GM12891 (cell line): ENCODE results near the gene NRP1.
"Not testable (repeated sequence)": the region's sequence is repeated elsewhere in the genome, so short reads cannot be mapped to it uniquely, and the experiment has no call there.

Experiments
- DNase-seq: peaks from one replicate; pipeline ENCODE4 v3.0.0; 2011; ENCODE audit warnings: low spot score; ENCODE audit not compliant: insufficient read length
- FAIRE-seq: peaks from 2 replicates; lab custom pipeline; 2011; peaks lifted over from hg19 to GRCh38; lab: Jason Lieb, UNC
- PAX5 ChIP-seq: IDR thresholded peaks from 2 replicates; pipeline ENCODE4 v1.6.1; 2011; ENCODE audit warnings: low read length, moderate library complexity, mild to moderate bottlenecking; ENCODE audit not compliant: insufficient read depth, severe bottlenecking
- POLR2A ChIP-seq: IDR thresholded peaks from 2 replicates; pipeline ENCODE4 v1.6.1; 2011; ENCODE audit warnings: low read depth, low read length, control low read depth
- POLR2AphosphoS5 ChIP-seq: IDR thresholded peaks from 2 replicates; pipeline ENCODE4 v1.6.1; 2011; ENCODE audit warnings: low read depth, low read length, control low read depth
- POU2F2 ChIP-seq: IDR thresholded peaks from 2 replicates; pipeline ENCODE4 v1.6.1; 2011; ENCODE audit warnings: low read depth, mild to moderate bottlenecking, control low read depth, low read length, moderate library complexity
- SPI1 ChIP-seq: IDR thresholded peaks from 2 replicates; pipeline ENCODE4 v1.6.1; 2011; ENCODE audit warnings: low read depth, low read length, control low read depth
- TAF1 ChIP-seq: IDR thresholded peaks from 2 replicates; pipeline ENCODE4 v1.6.1; 2011; ENCODE audit warnings: low read depth, low read length, control low read depth

Gene NRP1

GRCh38 chr10:33229252-33229948, 105.1 kb downstream of the NRP1 start:
- no peak for TF ChIP-seq SPI1
- TF ChIP-seq POLR2AphosphoS5: no peak
- TF ChIP-seq POU2F2: no peak
- TF ChIP-seq POLR2A: no peak
- TF ChIP-seq TAF1: no peak
- TF ChIP-seq PAX5: no peak
- FAIRE-seq (no peak), DNase-seq (no peak)

- DNase-seq: no peak
- no peak for TF ChIP-seq SPI1
- no peak for TF ChIP-seq POU2F2
- TF ChIP-seq TAF1: no peak
- TF ChIP-seq POLR2AphosphoS5: no peak
- TF ChIP-seq PAX5: no peak
- TF ChIP-seq POLR2A: no peak
- FAIRE-seq: no peak
These were observed 106.0 kb downstream of the NRP1 start for GRCh38 chr10:33228426-33228825.

GRCh38 chr10:33227489-33227888, 107.0 kb downstream of the NRP1 start:
- TF ChIP-seq POLR2A: no peak
- DNase-seq: no peak
- no peak for FAIRE-seq

- FAIRE-seq (no peak), DNase-seq (no peak)
- no peak for TF ChIP-seq POLR2A
- TF ChIP-seq PAX5: no peak
These were observed 110.1 kb downstream of the NRP1 start for GRCh38 chr10:33224251-33224965.

- TF ChIP-seq TAF1 (no peak), POLR2AphosphoS5 (no peak), POU2F2 (no peak), PAX5 (no peak), SPI1 (no peak), POLR2A (no peak)
- DNase-seq (no peak), FAIRE-seq (no peak)
These were observed 111.0 kb downstream of the NRP1 start for GRCh38 chr10:33223326-33224000.

GRCh38 chr10:33222304-33222703, 112.2 kb downstream of the NRP1 start:
- FAIRE-seq, DNase-seq: not testable (repeated sequence)

GRCh38 chr10:33217854-33218253, 116.6 kb downstream of the NRP1 start:
- FAIRE-seq: no peak
- TF ChIP-seq POU2F2: no peak
- TF ChIP-seq PAX5: no peak
- TF ChIP-seq TAF1: no peak
- TF ChIP-seq POLR2AphosphoS5: no peak
- no peak for TF ChIP-seq POLR2A
- DNase-seq: no peak

GRCh38 chr10:33216661-33217427, 117.6 kb downstream of the NRP1 start:
- FAIRE-seq: no peak
- no peak for DNase-seq
- TF ChIP-seq POLR2AphosphoS5 (no peak), PAX5 (no peak), POU2F2 (no peak), POLR2A (no peak), SPI1 (no peak), TAF1 (no peak)

- DNase-seq: no peak
- FAIRE-seq: no peak
- TF ChIP-seq POU2F2 (no peak), TAF1 (no peak), POLR2A (no peak), PAX5 (no peak), SPI1 (no peak), POLR2AphosphoS5 (no peak)
These were observed 118.8 kb downstream of the NRP1 start for GRCh38 chr10:33215635-33216034.

- FAIRE-seq (no peak), DNase-seq (no peak)
- no peak for TF ChIP-seq POU2F2
These were observed 119.3 kb downstream of the NRP1 start for GRCh38 chr10:33215154-33215553.

- FAIRE-seq (no peak), DNase-seq (no peak)
- TF ChIP-seq POLR2AphosphoS5 (no peak), TAF1 (no peak), POLR2A (no peak), POU2F2 (no peak), SPI1 (no peak), PAX5 (no peak)
These were observed 120.3 kb downstream of the NRP1 start for GRCh38 chr10:33214174-33214573.
